C4-2B (cell line): Measurements from ENCODE around the gene FOSB.

Experiments used
- ZFX ChIP-seq: fragments of 450-650 bp; IDR thresholded peaks from 2 replicates; pipeline ENCODE4 v1.6.1; 2017
- TF ChIP-seq, protein P1 (sequence below): fragments of 450-650 bp; conservative IDR thresholded peaks from 2 replicates; pipeline ENCODE4 v1.5.1; 2017; ENCODE audit warnings: mild to moderate bottlenecking

- TF ChIP-seq, protein P1, sequence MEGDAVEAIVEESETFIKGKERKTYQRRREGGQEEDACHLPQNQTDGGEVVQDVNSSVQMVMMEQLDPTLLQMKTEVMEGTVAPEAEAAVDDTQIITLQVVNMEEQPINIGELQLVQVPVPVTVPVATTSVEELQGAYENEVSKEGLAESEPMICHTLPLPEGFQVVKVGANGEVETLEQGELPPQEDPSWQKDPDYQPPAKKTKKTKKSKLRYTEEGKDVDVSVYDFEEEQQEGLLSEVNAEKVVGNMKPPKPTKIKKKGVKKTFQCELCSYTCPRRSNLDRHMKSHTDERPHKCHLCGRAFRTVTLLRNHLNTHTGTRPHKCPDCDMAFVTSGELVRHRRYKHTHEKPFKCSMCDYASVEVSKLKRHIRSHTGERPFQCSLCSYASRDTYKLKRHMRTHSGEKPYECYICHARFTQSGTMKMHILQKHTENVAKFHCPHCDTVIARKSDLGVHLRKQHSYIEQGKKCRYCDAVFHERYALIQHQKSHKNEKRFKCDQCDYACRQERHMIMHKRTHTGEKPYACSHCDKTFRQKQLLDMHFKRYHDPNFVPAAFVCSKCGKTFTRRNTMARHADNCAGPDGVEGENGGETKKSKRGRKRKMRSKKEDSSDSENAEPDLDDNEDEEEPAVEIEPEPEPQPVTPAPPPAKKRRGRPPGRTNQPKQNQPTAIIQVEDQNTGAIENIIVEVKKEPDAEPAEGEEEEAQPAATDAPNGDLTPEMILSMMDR = no peak
- no peak for TF ChIP-seq ZFX
Observed at GRCh38 chr19:45515807-45516401, 48.1 kb downstream of the FOSB start.
